ENCODE measurements around the gene MAML3.

- no peak for TF ChIP-seq CTCF (IDR thresholded peaks at IDR 0.05)
- no peak for TF ChIP-seq EP300 (IDR thresholded peaks at IDR 0.05)
- TF ChIP-seq POLR2A (IDR thresholded peaks at IDR 0.05): no peak
Measured at GRCh38 chr4:140116442-140117104, 37.4 kb downstream of the MAML3 start.
